GM19452 (cell line): Measurements from ENCODE around the gene CCDC126.
"Not testable (repeated sequence)": the region's sequence is repeated elsewhere in the genome, so short reads cannot be mapped to it uniquely, and the experiment has no call there.

Source experiments
- ATAC-seq: cut with Tn5 transposase; IDR thresholded peaks from one replicate; pipeline ENCODE4 v1.9.1; 2021; ENCODE audit not compliant: unreplicated experiment

Gene CCDC126

GRCh38 chr7:23597094-23598091 is at the start of gene CCDC126:
Gene CCDC126, plus strand, starts transcription at chr7:23597382. Its CDS starts 13,934 bp downstream, at chr7:23611316.
- ATAC-seq = peak; percentile 79

DNA sequence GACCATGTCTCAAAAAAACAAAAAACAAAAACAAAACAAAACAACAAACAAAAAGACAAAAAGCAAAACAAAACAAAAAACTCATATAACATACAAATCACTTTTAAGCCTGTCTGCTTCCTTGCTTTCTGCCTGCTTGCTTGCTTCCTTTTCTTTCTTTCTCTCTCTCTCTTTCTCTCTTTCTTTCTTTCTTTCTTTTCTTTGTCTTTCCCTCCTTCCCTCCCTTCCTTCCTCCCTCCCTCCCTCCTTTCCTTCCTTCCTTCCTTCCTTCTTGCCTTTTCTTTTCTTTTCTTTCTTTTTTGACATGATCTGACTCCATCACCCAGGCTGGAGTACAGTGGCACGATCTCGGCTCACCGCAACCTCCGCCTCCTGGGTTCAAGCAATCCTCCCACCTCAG is 49.5 kb upstream of the CCDC126 start:
- ATAC-seq = no peak

DNA sequence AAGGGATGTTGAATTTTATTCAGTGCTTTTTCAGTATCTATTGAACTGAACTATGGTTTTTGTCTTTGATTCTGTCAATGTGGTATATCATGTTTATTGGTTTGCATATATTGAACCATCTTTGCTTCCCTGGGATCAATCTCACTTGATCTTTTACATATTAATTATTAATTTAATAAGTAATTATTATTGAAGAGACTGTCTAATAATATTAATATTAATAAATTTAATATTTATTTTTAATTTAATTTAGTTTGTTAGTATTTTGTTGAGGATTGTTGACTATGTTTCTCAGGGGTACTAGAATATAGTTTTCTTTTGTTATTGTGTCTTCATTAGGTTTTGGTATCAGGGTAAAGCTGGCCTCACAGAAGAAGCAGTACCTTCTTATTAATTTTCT is 38.9 kb upstream of the CCDC126 start:
- no peak for ATAC-seq

DNA sequence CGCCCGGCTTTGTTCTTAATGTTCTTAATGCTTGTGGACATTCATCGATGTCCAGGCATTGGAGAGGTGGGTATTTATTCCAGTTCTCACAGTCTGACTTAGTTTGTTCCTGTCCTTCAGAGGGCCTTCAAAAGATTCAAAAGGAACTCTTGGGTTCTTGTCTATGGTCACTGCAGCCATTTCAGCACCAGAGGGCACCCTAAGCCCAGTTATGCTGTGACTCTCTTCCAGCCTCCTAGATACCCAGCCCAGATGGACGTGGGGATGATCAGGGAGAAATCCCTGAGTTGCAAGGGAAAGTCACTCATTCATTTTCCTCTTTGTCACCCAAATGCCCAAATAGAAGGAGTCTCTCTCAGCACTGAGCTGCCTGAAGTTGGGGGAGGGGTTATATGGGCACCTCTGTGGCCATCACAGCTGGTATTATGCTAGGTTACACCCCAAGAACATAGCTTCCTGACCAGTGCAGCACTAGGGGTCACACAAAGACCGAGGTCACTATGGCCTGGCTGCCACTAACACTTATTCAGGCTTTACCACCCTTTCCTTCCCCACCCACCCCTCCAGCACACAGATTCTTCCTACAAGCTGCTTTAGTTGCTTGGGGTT is 26.5 kb upstream of the CCDC126 start:
- peak; percentile 79 for ATAC-seq

DNA sequence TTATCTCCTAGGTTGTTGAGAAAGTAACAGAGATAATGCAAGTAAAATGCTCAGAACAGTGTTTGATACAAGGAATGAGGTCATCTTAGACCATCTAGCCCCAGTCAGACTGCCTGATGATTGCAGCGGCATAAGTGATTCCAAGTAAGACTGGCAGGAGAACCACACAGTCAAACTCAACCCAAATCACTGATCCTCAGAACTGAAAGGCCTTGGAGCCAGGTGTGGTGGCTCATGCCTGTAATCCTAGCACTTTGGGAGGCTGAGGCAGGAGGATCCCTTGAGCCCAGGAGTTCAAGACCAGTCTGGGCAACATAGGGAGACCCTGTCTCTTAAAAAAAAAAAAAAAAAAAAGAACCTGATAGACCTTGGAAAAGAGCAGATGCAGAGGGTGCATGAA is 15.2 kb upstream of the CCDC126 start:
- ATAC-seq = not testable (repeated sequence)

- ATAC-seq = not testable (repeated sequence)
Observed at GRCh38 chr7:23585304-23585703, 11.9 kb upstream of the CCDC126 start.

- ATAC-seq = no peak
Observed at GRCh38 chr7:23586159-23586558, 11.0 kb upstream of the CCDC126 start.

GRCh38 chr7:23590529-23590928 is 6.7 kb upstream of the CCDC126 start:
- ATAC-seq = no peak

- no peak for ATAC-seq
Observed at GRCh38 chr7:23593706-23594105, 3.5 kb upstream of the CCDC126 start.

- peak; percentile 61 for ATAC-seq
Observed at GRCh38 chr7:23594879-23595604, 2.1 kb upstream of the CCDC126 start.

DNA sequence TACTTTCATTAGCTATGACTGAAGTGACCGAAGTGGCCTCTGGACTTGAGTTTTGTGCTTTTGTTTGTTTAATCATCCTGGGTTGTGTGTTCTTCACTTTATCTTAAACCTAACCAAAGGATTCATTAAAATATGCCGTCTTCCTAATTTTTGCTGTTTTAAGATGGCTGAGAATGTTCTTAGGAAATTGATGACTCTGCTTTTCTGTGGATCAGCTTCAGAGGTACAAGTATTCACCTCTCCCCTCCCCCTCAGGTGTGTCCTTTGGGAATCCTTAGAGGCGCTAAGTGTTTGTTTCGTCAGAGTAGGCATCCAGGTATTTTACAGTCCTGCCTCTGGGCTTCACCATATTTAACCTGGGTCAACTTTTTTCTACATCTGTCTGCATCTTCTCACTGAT is 1.1 kb downstream of the CCDC126 start:
- ATAC-seq = no peak

GRCh38 chr7:23600236-23600635 is 3.1 kb downstream of the CCDC126 start:
- ATAC-seq = no peak

GRCh38 chr7:23603632-23604295 is 6.6 kb downstream of the CCDC126 start:
- ATAC-seq = no peak

DNA sequence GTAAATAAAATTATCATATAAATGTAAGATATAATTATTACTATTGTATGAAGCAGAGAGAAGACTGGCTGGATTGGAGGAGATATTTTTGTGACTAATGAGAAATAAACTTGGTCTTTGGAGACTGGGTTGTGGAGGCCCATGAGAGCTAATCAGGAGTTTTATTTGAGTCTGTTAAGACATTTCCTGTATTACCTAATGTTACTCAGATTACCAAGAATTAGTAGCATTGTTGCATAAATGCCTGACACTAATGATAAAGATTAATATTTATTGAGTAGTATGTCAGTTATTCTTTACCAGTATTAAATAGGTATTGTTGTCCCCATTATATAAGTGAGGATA is 7.1 kb downstream of the CCDC126 start:
- ATAC-seq = no peak

DNA sequence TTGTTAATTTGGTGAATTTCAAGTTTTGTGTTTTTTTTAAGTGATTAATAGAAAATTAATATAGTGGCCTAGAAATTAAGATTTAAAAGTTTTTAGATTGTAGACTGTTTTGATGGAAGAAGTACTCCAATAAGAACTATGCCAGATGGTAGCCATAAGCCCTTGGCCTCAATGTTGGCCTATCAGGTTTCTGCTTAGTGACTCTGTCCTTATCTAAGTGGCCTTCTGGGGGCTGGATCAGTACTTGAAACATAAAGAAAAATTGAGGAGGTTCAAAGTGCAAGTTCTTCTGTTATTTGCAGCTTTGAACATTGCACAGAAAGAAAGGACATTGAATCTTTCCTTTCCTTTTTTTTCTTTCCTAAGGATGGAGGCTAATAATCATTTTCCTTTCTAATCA is 9.9 kb downstream of the CCDC126 start:
- no peak for ATAC-seq

DNA sequence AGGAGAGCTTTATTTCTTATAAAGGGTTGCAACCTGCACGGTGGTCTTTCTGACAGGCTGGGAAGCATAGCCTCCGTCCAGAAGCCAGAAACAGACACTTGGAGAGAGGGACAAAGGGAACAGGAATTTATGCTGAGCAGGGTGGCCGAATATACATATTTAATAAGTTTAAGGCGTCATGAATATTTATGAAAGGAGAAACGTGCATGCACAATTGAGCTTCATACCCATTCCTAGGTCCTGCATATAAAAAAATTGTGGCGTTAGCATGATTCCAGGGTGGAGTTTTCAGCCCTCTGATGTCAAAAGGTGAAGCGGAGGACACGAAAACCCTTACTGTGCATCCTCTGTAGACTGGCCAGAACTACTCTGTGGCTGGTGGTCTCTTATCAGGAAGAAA is 10.7 kb downstream of the CCDC126 start:
- no peak for ATAC-seq

DNA sequence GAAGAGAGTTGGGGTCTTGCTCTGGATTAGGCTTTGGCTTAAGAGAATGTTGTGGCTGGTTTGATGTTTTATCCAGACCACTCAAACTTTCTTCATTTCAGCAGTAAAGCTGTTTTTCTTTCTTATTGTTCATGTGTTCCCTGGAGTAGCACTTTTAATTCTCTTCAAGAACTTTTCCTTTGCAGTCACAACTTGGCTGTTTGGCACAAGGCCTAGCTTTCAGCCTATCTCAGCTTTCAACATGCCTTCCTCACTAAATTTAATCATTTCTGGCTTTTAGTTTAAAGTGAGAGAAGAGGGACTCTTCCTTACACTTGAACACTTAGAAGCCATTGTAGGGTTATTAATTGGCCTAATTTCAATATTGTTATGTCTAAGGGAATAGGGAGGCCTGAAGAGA is 18.1 kb downstream of the CCDC126 start:
- ATAC-seq = no peak

DNA sequence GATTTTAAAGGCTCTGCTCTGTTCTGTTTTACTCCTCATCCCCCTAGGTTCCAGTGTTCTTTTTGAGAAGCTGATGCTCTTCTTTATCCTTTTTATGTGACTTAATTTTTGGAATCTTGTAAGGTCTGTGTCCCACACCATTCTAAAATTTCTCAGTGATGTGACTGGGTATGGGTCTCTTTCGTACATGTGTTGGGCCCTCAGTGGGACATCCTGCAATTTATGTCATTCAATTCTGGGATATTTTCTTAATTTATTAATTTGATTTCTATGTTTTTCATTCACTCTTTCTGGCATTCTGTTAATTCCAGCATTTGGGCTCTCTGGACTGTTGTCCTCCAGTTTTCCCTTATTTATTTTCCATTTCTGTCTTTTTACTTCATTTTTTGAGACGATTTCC is 19.4 kb downstream of the CCDC126 start:
- no peak for ATAC-seq

GRCh38 chr7:23617482-23617881 is 20.3 kb downstream of the CCDC126 start:
- ATAC-seq = no peak

- no peak for ATAC-seq
Observed at GRCh38 chr7:23618241-23618640, 21.1 kb downstream of the CCDC126 start.

DNA sequence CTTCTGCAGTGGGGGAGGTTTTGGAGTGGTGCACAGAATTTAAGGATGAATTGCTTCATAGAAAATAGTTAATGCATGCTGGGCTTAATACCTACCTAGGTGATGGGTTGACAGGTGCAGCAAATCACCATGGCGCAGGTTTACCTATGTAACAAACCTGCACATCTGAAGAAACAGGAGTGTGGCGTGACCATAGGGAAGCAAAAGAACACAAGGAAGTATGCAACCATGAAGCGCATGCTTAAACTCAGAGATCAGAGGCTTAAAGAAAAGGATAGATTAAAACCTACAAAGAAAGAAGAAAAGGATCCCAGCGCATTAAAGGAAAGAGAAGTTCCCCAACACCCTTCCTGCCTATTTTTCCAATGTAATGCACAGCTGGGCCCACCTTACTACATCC is 22.0 kb downstream of the CCDC126 start:
- no peak for ATAC-seq
